CD4-positive, alpha-beta T cell (primary cell): ENCODE measurements around the gene FBXW4. TPM values are rescaled to one million over a fixed set of nuclear protein-coding genes. Genes with fewer than 3 reads are reported as not detected.
"Not testable (repeated sequence)": the region's sequence is repeated elsewhere in the genome, so short reads cannot be mapped to it uniquely, and the experiment has no call there.

Experiments
- ATAC-seq: fragments of 200-7000 bp; cut with Tn5 transposase; one replicate; pipeline ENCODE4 v1.10.0; 2022; ENCODE audit warnings: mild to moderate bottlenecking; ENCODE audit not compliant: poor library complexity
- CTCF ChIA-PET: fragments of 350-600 bp; sonication (Branson Sonifier 250); formaldehyde crosslinking; loops from one replicate; lab custom pipeline; 2021; ENCODE audit warnings: antibody characterized with exemption, inconsistent platforms; lab: Charles Lee
- POLR2A ChIA-PET: fragments of 350-600 bp; sonication (Branson Sonifier 250); formaldehyde crosslinking; loops from one replicate; lab custom pipeline; 2021; ENCODE audit warnings: antibody characterized with exemption, inconsistent platforms; lab: Charles Lee
- DNase-seq, 14 experiments: peaks; one replicate each; pipeline ENCODE4 v3.0.0-alpha.2; 2013 to 2020; ENCODE audit warnings: mixed read lengths in 2 of 14
- H3K27ac ChIP-seq, 2 donors: one replicate each; pipeline versions ENCODE4 v1.5.1 to v1.7.0; 2013; ENCODE audit warnings: low read length in 2 of 2, low read depth in 1 of 2, mild to moderate bottlenecking in 1 of 2
- H3K27me3 ChIP-seq, 2 experiments: 1 replicate in 1 of 2; 2 replicates in 1 of 2; pipeline versions ENCODE4 v1.6.1 to v1.7.0; 2013; ENCODE audit warnings: low read length in 2 of 2, control low read depth in 1 of 2, mild to moderate bottlenecking in 1 of 2, moderate library complexity in 1 of 2; ENCODE audit not compliant: insufficient read depth in 2 of 2, control insufficient read depth in 1 of 2
- H3K36me3 ChIP-seq: one replicate; pipeline ENCODE4 v1.6.1; 2013; ENCODE audit warnings: low read length, control low read depth; ENCODE audit not compliant: insufficient read depth
- H3K4me1 ChIP-seq: one replicate; pipeline ENCODE4 v1.6.1; 2013; ENCODE audit warnings: low read length, control low read depth; ENCODE audit not compliant: insufficient read depth
- H3K4me3 ChIP-seq: one replicate; pipeline ENCODE4 v1.5.1; 2013; ENCODE audit warnings: mild to moderate bottlenecking, low read length, moderate library complexity
- H3K9me3 ChIP-seq, 2 experiments: 1 replicate in 1 of 2; 2 replicates in 1 of 2; pipeline versions ENCODE4 v1.6.1 to v1.7.0; 2013; ENCODE audit warnings: low read length in 2 of 2, mild to moderate bottlenecking in 2 of 2, control low read depth in 1 of 2, moderate library complexity in 1 of 2; ENCODE audit not compliant: control insufficient read depth in 1 of 2, insufficient read depth in 1 of 2
- H3K27ac Mint-ChIP-seq: one replicate; pipeline ENCODE4 v1.8.0; 2020; ENCODE audit warnings: mixed read lengths
- H3K27me3 Mint-ChIP-seq: one replicate; pipeline ENCODE4 v1.8.0; 2021; ENCODE audit warnings: mixed read lengths
- H3K36me3 Mint-ChIP-seq: one replicate; pipeline ENCODE4 v1.8.0; 2021; ENCODE audit warnings: low read depth, mixed read lengths
- H3K4me1 Mint-ChIP-seq: one replicate; pipeline ENCODE4 v1.8.0; 2021; ENCODE audit warnings: low read depth, mixed read lengths
- H3K4me3 Mint-ChIP-seq: one replicate; pipeline ENCODE4 v1.8.0; 2020; ENCODE audit warnings: mild to moderate bottlenecking, mixed read lengths
- H3K9me3 Mint-ChIP-seq: one replicate; pipeline ENCODE4 v1.8.0; 2020; ENCODE audit warnings: mixed read lengths
- intact Hi-C, 2 experiments: fragments of 100-400 bp; cut with DNase I in 1 of 2; cut with micrococcal nuclease in 1 of 2; formaldehyde crosslinking; loops; one replicate each; pipeline versions ENCODE4 v1.15.1 to v1.9.0; 2023 to 2025; cut with DNase I, micrococcal nuclease
- total RNA-seq, 174 experiments: library from RNA in 2 of 174; stranded (reverse) in 2 of 174; gene quantifications; one replicate each; pipeline ENCODE4 v1.2.3 and lab custom pipeline; 2021 to 2026
- TF ChIP-seq, protein P1 (sequence below): fragments of 200-600 bp; IDR thresholded peaks from one replicate; pipeline ENCODE4 v1.8.0; 2022; ENCODE audit warnings: antibody characterized with exemption, mild to moderate bottlenecking

Gene FBXW4
- total RNA-seq, 2 experiments from 2014 or later = 69.7 to 76.4 TPM

DNA sequence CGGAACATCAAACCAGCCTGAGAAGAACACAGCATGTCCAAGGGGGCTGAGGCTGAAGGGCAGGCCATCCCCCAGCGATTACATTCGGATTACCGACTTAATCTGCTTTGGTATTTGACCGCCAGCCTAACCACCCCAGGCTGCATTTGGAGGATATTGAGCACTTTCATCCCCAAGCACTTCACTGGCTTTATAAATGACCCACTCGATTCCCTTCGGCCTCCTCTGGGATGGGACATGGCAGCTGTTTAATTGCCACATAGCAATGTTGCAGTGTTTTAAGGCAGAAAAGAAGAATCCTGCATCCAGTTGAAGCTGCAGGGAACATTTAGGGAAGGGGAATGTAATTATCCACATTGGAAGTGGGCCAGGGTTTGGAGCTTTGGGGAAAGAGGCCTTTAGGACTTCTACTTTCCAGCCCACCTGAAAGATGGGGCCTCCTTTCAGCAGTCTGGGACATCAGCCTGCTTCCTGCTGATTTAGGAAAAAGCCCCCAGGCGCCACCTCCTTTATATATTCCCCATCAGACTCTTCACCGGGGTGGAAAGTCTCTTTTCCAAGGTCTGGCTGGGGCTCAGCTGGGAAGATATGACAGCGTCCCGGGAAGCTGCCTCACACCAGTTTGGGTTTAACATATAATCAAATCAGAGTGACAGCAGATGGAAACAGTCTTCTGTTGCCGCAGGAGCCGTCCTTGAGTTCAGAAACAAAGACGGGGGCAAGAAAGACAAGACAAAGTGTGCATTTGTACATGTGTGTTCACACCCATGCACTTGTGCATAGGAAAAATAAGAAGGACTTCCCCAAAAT is 97.7 kb downstream of the FBXW4 start:
- no peaks in the 10 kb centered on the region for H3K27me3 Mint-ChIP-seq
- TF ChIP-seq, protein P1, sequence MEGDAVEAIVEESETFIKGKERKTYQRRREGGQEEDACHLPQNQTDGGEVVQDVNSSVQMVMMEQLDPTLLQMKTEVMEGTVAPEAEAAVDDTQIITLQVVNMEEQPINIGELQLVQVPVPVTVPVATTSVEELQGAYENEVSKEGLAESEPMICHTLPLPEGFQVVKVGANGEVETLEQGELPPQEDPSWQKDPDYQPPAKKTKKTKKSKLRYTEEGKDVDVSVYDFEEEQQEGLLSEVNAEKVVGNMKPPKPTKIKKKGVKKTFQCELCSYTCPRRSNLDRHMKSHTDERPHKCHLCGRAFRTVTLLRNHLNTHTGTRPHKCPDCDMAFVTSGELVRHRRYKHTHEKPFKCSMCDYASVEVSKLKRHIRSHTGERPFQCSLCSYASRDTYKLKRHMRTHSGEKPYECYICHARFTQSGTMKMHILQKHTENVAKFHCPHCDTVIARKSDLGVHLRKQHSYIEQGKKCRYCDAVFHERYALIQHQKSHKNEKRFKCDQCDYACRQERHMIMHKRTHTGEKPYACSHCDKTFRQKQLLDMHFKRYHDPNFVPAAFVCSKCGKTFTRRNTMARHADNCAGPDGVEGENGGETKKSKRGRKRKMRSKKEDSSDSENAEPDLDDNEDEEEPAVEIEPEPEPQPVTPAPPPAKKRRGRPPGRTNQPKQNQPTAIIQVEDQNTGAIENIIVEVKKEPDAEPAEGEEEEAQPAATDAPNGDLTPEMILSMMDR = no peak
- DNase-seq = no peak
- H3K4me3 Mint-ChIP-seq = no peak overlapping the region
- POLR2A ChIA-PET = interaction anchor here (0.6 kb wide), 1 partner anchor 69 kb away, joined by 3 read pairs; no protein-coding TSS in a partner anchor
- intact Hi-C loops = no loop called here
- no peaks in the 10 kb centered on the region for H3K4me1 ChIP-seq
- H3K9me3 ChIP-seq = no peaks in the 10 kb centered on the region
- CTCF ChIA-PET = no interaction called here
- no peaks in the 10 kb centered on the region for H3K27me3 ChIP-seq
- H3K36me3 Mint-ChIP-seq = no peaks in the 10 kb centered on the region
- H3K36me3 ChIP-seq = no peaks in the 10 kb centered on the region
- H3K4me3 ChIP-seq = no peak overlapping the region
- no peaks in the 10 kb centered on the region for H3K4me1 Mint-ChIP-seq
- no peak overlapping the region for H3K27ac Mint-ChIP-seq
- no peaks in the 10 kb centered on the region for H3K9me3 Mint-ChIP-seq
- no peak for ATAC-seq
- H3K27ac ChIP-seq = no peak overlapping the region

DNA sequence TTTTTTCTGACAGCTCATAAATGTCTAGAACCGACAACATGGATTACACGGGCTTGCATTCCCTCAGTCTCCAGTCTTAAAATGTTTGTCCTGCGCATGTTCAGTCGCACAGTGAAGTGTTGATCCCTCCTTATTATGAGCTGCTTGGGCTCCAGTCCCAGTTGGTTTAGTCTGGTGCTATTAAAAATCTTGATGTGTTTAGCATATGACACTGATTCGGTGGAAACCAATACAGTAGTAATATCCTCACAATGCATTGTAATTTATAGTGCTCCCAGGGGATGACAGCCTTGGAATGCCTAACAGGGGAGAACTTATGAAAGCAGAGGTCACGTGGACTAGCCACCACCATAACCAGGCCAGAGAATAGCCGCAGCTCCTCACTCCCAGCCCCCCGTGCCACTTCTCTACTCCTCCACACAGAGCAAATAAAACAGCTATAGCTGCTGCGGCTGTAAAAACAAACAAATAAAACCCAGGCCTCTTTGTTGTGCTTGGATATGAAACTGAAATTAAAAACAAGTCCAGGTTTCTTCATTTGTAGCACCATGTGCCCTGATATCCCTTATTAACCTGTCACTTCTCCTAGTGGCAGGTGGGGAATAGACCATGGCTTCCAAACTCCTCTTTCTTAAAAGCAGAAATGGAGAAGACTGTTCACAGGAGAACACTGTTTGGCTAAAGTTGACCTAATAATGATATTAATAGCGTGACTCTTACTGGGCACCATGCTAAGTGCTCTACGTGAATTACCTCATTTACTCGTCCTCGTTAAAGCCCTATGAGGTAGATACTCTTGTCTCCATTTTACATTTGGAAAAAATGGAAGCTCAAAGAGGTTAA is 99.2 kb downstream of the FBXW4 start:
- Histone ChIP-seq H3K9me3 (no peaks in the 10 kb centered on the region), H3K27ac (no peak overlapping the region), H3K4me1 (no peaks in the 10 kb centered on the region), H3K4me3 (no peak overlapping the region), H3K36me3 (no peaks in the 10 kb centered on the region), H3K27me3 (no peaks in the 10 kb centered on the region)
- Mint-ChIP-seq H3K27ac (no peak overlapping the region), H3K9me3 (no peaks in the 10 kb centered on the region), H3K4me3 (no peak overlapping the region), H3K36me3 (no peaks in the 10 kb centered on the region), H3K27me3 (peaks cover 4% of the 10 kb centered on the region), H3K4me1 (no peaks in the 10 kb centered on the region)
- DNase-seq = no peak
- intact Hi-C loops = no loop called here
- no peak for ATAC-seq
- ChIA-PET POLR2A (no interaction called here), CTCF (interaction anchor here (0.6 kb wide), 1 partner anchor 196 kb away, joined by 3 read pairs; no protein-coding TSS in a partner anchor)
- TF ChIP-seq, protein P1 = no peak

DNA sequence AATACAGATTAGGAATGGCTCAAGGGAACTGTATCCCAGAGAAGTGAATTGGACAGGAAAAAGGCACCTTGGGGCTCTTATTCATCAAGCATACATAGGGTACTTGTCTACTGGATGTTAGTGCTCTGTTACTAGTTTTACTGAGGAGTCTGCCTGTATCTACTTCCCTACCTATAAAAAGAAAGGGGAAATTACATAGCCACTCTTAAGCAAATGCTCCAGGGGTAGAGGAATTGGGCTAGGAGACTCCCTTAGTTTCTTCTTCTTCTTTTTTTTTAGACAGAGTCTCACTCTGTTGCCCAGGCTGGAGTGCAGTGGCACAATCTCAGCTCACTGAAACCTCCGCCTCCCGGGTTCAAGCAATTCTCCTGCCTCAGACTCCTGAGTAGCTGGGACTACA is 101.6 kb downstream of the FBXW4 start:
- H3K4me3 ChIP-seq, intact Hi-C loops, H3K9me3 ChIP-seq, H3K27ac Mint-ChIP-seq, H3K4me1 ChIP-seq, H3K27ac ChIP-seq, ATAC-seq, H3K36me3 Mint-ChIP-seq, H3K4me3 Mint-ChIP-seq, H3K9me3 Mint-ChIP-seq, H3K36me3 ChIP-seq, CTCF ChIA-PET, H3K4me1 Mint-ChIP-seq, POLR2A ChIA-PET, H3K27me3 Mint-ChIP-seq, H3K27me3 ChIP-seq: not testable (repeated sequence)
- DNase-seq = peak in 1 of 14 experiments; percentile 10
